Fibroblast of skin of scalp (primary cell): ENCODE results near the gene PRRC2A.
"Not testable (repeated sequence)": the region's sequence is repeated elsewhere in the genome, so short reads cannot be mapped to it uniquely, and the experiment has no call there.

Experiments
- DNase-seq: peaks from one replicate; pipeline ENCODE4 v3.0.0-alpha.2; 2013

Gene PRRC2A

GRCh38 chr6:31586008-31586407 is 34.5 kb upstream of the PRRC2A start, which contains the start of gene LST1:
LST1 (plus strand) TSS chr6:31586277; CDS start chr6:31587300, 1,023 bp downstream.
- DNase-seq = no peak

- DNase-seq = no peak
These were observed 33.8 kb upstream of the PRRC2A start for GRCh38 chr6:31586599-31587281.

- DNase-seq = no peak
These were observed 32.4 kb upstream of the PRRC2A start for GRCh38 chr6:31587791-31588777.

GRCh38 chr6:31588871-31589650 is 31.5 kb upstream of the PRRC2A start:
- DNase-seq = no peak

- DNase-seq = not testable (repeated sequence)
These were observed 29.8 kb upstream of the PRRC2A start for GRCh38 chr6:31590691-31591090.

GRCh38 chr6:31592396-31592771 is 28.1 kb upstream of the PRRC2A start:
- DNase-seq = no peak

GRCh38 chr6:31597006-31597405 is 23.5 kb upstream of the PRRC2A start:
- peak; percentile 50 for DNase-seq

GRCh38 chr6:31607317-31607716 is 13.2 kb upstream of the PRRC2A start:
- DNase-seq = no peak

- no peak for DNase-seq
These were observed 10.8 kb upstream of the PRRC2A start for GRCh38 chr6:31609519-31610406.

- no peak for DNase-seq
These were observed 9.5 kb upstream of the PRRC2A start for GRCh38 chr6:31610968-31611367.

GRCh38 chr6:31614075-31614619 is 6.4 kb upstream of the PRRC2A start:
- DNase-seq = no peak

- DNase-seq = no peak
These were observed 5.6 kb upstream of the PRRC2A start, which contains the start of gene AIF1 for GRCh38 chr6:31614684-31615578. AIF1 (plus strand) TSS chr6:31615234; CDS start chr6:31615330, 96 bp downstream.

- DNase-seq = no peak
These were observed 4.8 kb upstream of the PRRC2A start for GRCh38 chr6:31615748-31616147.

GRCh38 chr6:31617010-31617409 is 3.5 kb upstream of the PRRC2A start:
- DNase-seq = no peak

GRCh38 chr6:31619805-31620585 is 520 bp upstream of the PRRC2A start:
- DNase-seq = peak; percentile 100

- no peak for DNase-seq
These were observed 915 bp downstream of the PRRC2A start for GRCh38 chr6:31621320-31621939.

GRCh38 chr6:31621991-31622390 is 1.5 kb downstream of the PRRC2A start:
- peak; percentile 29 for DNase-seq

GRCh38 chr6:31622684-31623091 is 2.2 kb downstream of the PRRC2A start:
- DNase-seq = no peak

GRCh38 chr6:31624070-31624469 is 3.6 kb downstream of the PRRC2A start:
- no peak for DNase-seq
